ENCODE measurements around the gene HEBP1. TPM values are rescaled to one million over a fixed set of nuclear protein-coding genes. Genes with fewer than 3 reads are reported as not detected.

The HEBP1 gene
- total and polyA plus RNA-seq, 5 donors from 2014 or later, result 12.1 to 26.3 (median 21.8) TPM

Other genes starting within 250 kb of the HEBP1 start
- gene APOLD1, start 214.6 kb downstream of the HEBP1 start, total RNA-seq, result 3.9 TPM
- gene APOLD1, start 214.6 kb downstream of the HEBP1 start, polyA plus RNA-seq, result 1 to 10 TPM; 1.9 to 3.1 (median 2.7) TPM
- 117 TPM for gene DDX47, start 186.9 kb downstream of the HEBP1 start, total RNA-seq
- gene DDX47, start 186.9 kb downstream of the HEBP1 start, polyA plus RNA-seq, result 10 to 100 TPM; 63.2 to 83.9 (median 72.0) TPM
- gene GPRC5A, start 108.7 kb downstream of the HEBP1 start, total RNA-seq, result 0.20 TPM
- gene GPRC5A, start 108.7 kb downstream of the HEBP1 start, polyA plus RNA-seq, result not detected
- not detected for gene GPRC5D, start 48.1 kb downstream of the HEBP1 start, total RNA-seq
- gene GPRC5D, start 48.1 kb downstream of the HEBP1 start, polyA plus RNA-seq, result 1 to 10 TPM in 3 of 4 donors, not detected in 1; 1.1 to 1.5 (median 1.3) TPM
- 4.5 TPM for gene FAM234B, start 44.1 kb upstream of the HEBP1 start, total RNA-seq
- 1 to 10 TPM; 1.3 to 3.0 (median 2.1) TPM for gene FAM234B, start 44.1 kb upstream of the HEBP1 start, polyA plus RNA-seq
- not detected for gene GSG1, start 103.4 kb upstream of the HEBP1 start, total RNA-seq
- under 1 TPM in 1 of 4 donors, not detected in 3; 0.45 TPM for gene GSG1, start 103.4 kb upstream of the HEBP1 start, polyA plus RNA-seq
- 1.6 TPM for gene EMP1, start 196.5 kb upstream of the HEBP1 start, total RNA-seq
- under 1 TPM in 2 of 4 donors, not detected in 2; 0.15 to 0.38 TPM for gene EMP1, start 196.5 kb upstream of the HEBP1 start, polyA plus RNA-seq